ENCODE results near the gene NDUFS2.
"Not testable (repeated sequence)": the region's sequence is repeated elsewhere in the genome, so short reads cannot be mapped to it uniquely, and the experiment has no call there.

The NDUFS2 gene

DNA sequence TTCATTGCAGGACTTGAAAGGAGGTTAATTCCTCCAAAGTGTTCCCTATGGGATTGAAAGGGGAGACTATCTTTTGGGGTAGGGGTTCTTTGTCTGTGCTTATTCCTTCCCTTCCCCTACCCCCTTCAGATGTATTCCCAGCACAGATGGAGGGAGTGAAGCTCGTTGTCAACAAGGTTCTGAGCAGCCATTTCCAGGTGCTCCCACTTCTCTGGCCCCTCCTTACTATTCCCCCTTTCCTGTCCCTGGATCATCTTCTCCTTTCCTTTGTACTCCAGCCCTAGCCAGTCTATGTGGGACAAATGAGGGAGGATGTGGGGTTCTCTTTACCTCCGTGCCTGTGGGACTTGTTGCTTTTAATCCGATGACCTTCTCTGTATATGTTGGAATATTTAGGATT, 24.6 kb downstream of the NDUFS2 start:
- peaks cover 9% of the 10 kb centered on the region for H3K4me1 ChIP-seq (ENCODE audit: control insufficient read depth, insufficient read depth, low read length)
- H3K27me3 ChIP-seq (ENCODE audit: control insufficient read depth, insufficient read depth, low read length) = no peaks in the 10 kb centered on the region
- H3K4me3 ChIP-seq (ENCODE audit: low read depth, low read length) = peak overlapping the region; percentile 97
- H3K9me3 ChIP-seq (ENCODE audit: control insufficient read depth, insufficient read depth, low read length) = no peaks in the 10 kb centered on the region
- H3K9ac ChIP-seq (ENCODE audit: low read depth, low read length) = no peak overlapping the region
- peaks cover 26% of the 10 kb centered on the region for H3K36me3 ChIP-seq (ENCODE audit: control insufficient read depth, insufficient read depth, low read length)

DNA sequence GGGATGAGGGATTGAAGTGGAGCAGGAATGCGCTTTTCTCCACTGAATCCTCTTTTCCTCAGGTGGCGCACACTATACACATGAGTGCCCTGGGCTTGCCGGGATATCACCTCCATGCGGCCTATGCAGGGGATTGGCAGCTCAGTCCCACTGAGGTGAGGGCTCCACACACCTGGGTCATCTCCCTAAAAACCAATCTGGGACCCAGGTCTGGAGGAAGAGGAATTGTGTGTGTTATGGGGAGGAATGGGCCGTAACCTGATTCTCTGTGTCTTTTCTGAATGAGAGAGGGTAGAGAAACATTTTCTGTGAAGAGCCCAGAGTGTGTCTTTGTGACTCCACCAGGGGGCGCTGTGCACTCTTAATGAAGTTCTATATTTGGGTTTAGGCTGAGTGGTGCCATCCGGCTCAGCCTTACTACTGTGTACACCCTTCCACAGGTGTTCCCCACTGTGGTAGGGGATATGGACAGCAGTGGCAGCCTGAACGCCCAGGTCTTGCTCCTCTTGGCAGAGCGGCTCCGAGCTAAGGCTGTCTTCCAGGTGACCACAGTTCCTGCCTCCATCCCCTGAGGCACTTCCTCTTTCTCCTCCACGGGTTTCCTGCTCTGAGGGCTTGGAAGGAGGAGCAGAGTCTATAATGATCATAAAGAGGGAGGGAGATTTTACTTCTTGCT, 25.2 kb downstream of the NDUFS2 start:
- Histone ChIP-seq H3K4me3 (ENCODE audit: low read depth, low read length) (peak overlapping the region; percentile 97), H3K4me1 (ENCODE audit: control insufficient read depth, insufficient read depth, low read length) (peaks cover 9% of the 10 kb centered on the region), H3K9ac (ENCODE audit: low read depth, low read length) (no peak overlapping the region), H3K9me3 (ENCODE audit: control insufficient read depth, insufficient read depth, low read length) (no peaks in the 10 kb centered on the region), H3K36me3 (ENCODE audit: control insufficient read depth, insufficient read depth, low read length) (peaks cover 26% of the 10 kb centered on the region), H3K27me3 (ENCODE audit: control insufficient read depth, insufficient read depth, low read length) (no peaks in the 10 kb centered on the region)

DNA sequence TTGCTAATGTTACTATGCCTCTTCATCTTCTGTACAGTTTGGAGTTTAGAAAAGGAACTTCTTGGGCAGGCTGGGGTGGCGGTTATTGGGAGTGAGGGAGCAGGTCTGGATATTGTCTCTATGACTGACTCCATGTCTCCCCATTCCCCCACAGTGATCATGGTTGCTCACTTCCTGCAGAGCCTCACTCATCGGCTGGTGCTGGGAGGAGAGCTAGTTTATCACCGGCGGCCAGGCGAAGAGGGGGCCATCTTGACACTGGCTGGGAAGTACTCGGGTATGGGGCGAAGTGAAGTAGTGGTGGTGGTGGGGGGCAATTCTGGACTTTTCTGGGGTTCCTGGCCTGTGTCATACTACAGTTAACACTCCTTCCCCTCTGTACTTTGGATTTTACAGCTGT, 25.9 kb downstream of the NDUFS2 start:
- Histone ChIP-seq H3K4me1 (ENCODE audit: control insufficient read depth, insufficient read depth, low read length) (peaks cover 9% of the 10 kb centered on the region), H3K9ac (ENCODE audit: low read depth, low read length) (no peak overlapping the region), H3K4me3 (ENCODE audit: low read depth, low read length) (no peak overlapping the region), H3K27me3 (ENCODE audit: control insufficient read depth, insufficient read depth, low read length) (no peaks in the 10 kb centered on the region), H3K36me3 (ENCODE audit: control insufficient read depth, insufficient read depth, low read length) (peaks cover 26% of the 10 kb centered on the region), H3K9me3 (ENCODE audit: control insufficient read depth, insufficient read depth, low read length) (no peaks in the 10 kb centered on the region)

DNA sequence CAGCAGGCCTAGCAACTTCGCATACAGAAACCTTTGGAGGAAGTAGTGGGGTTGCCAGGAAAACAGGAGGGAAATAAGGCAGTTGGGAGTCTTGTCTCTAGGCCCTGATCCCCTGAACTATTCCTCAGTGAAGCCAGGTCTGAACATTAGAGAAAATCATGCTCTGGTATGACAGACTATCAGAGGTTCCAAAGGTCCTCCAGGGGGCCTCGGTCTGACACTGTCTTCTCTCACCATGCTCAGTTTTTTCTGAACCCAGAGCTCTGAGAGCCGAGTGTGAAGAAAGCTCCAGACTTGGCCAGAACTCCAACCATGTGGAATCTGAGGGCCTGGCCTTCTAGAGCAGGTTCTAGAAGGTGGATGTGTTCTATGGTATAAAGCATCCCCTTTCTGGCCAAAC, 27.7 kb downstream of the NDUFS2 start:
- Histone ChIP-seq H3K9me3 (ENCODE audit: control insufficient read depth, insufficient read depth, low read length) (no peaks in the 10 kb centered on the region), H3K9ac (ENCODE audit: low read depth, low read length) (no peak overlapping the region), H3K4me1 (ENCODE audit: control insufficient read depth, insufficient read depth, low read length) (peaks cover 7% of the 10 kb centered on the region), H3K27me3 (ENCODE audit: control insufficient read depth, insufficient read depth, low read length) (no peaks in the 10 kb centered on the region), H3K4me3 (ENCODE audit: low read depth, low read length) (no peak overlapping the region), H3K36me3 (ENCODE audit: control insufficient read depth, insufficient read depth, low read length) (peaks cover 26% of the 10 kb centered on the region)

DNA sequence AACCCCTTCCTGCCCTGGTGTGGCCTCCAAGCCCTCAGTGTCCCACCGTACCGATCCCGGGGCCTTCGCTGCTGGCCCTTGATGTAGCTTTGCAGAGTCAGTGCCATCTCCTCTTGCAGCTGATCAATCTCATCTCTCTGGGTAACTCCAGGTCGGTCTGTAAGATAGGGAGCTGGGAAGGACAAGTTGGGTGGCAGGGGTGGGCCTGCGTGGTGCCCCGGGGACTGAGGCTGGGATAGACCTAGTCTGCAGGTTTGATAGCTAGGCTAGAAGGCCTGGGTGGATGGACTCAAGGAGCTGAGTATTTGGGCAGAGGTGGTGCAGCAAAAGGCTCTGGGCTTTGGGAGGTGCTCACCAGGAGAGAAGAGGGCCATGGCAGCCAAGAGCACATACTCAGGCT, 28.6 kb downstream of the NDUFS2 start:
- Histone ChIP-seq H3K9me3 (ENCODE audit: control insufficient read depth, insufficient read depth, low read length) (no peaks in the 10 kb centered on the region), H3K36me3 (ENCODE audit: control insufficient read depth, insufficient read depth, low read length) (peaks cover 26% of the 10 kb centered on the region), H3K27me3 (ENCODE audit: control insufficient read depth, insufficient read depth, low read length) (no peaks in the 10 kb centered on the region), H3K9ac (ENCODE audit: low read depth, low read length) (no peak overlapping the region), H3K4me1 (ENCODE audit: control insufficient read depth, insufficient read depth, low read length) (peaks cover 7% of the 10 kb centered on the region), H3K4me3 (ENCODE audit: low read depth, low read length) (no peak overlapping the region)

DNA sequence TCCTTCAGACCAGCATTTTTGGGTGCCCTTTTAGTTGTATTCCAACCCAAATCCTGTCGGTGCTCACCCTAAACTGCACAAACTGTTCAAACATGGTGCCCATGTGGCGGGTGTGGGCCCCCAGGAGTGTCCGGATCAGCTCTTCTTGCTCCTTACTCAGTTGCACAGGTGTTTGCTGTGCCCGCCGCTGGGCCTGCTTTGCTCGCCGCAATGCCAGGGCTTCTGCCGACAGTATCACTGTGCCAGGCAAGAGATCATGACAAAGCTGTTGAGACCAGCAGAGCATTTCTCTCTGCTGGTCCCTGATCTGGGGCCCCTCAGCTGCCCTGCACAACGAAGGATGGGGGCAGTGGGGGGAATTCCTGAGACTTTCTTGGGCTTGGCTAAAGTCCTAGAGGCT, 30.9 kb downstream of the NDUFS2 start:
- no peaks in the 10 kb centered on the region for H3K4me1 ChIP-seq (ENCODE audit: control insufficient read depth, insufficient read depth, low read length)
- H3K4me3 ChIP-seq (ENCODE audit: low read depth, low read length) = no peak overlapping the region
- no peak overlapping the region for H3K9ac ChIP-seq (ENCODE audit: low read depth, low read length)
- peaks cover 26% of the 10 kb centered on the region for H3K36me3 ChIP-seq (ENCODE audit: control insufficient read depth, insufficient read depth, low read length)
- H3K9me3 ChIP-seq (ENCODE audit: control insufficient read depth, insufficient read depth, low read length) = no peaks in the 10 kb centered on the region
- no peaks in the 10 kb centered on the region for H3K27me3 ChIP-seq (ENCODE audit: control insufficient read depth, insufficient read depth, low read length)

DNA sequence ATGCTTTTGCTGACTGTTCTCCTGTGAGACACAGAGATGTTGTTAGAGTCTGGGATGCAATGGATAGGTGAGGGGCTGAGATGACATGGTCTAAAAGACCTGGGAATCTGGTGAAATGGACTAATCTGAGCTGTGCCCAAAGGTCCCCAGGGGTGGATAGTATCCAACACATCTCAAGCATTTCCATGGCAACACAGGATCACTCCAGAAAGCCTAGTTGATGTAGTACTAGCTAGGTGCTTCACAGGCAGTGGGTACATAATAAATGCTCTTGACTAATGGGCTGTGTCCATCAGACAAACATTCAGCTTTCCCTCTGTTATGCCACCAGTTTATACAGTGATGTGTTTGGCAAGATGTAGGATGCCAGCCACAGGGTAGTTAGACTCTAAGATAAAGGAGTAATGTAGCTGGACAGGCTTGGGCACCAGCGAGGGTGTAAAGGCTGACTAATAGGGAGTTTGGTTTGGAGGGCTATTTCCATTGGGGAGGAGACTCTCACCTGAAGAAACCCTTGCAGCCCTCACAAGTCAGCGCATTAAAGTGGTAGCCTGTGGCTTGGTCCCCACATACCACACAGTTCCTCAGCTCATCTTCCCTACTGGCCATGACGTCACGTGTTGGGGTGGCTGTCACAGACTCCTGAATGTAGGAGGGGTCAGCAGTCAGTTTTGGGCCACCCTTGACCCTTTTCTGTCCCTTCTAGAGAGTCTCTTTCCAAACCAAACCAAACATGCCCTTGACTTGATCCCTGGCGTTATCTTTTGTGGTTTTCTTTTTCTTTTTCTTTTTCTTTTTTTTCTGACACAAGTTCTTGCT, 34.0 kb downstream of the NDUFS2 start:
- no peaks in the 10 kb centered on the region for H3K27me3 ChIP-seq (ENCODE audit: control insufficient read depth, insufficient read depth, low read length)
- H3K9me3 ChIP-seq (ENCODE audit: control insufficient read depth, insufficient read depth, low read length) = no peaks in the 10 kb centered on the region
- no peaks in the 10 kb centered on the region for H3K4me1 ChIP-seq (ENCODE audit: control insufficient read depth, insufficient read depth, low read length)
- H3K9ac ChIP-seq (ENCODE audit: low read depth, low read length) = no peak overlapping the region
- no peak overlapping the region for H3K4me3 ChIP-seq (ENCODE audit: low read depth, low read length)
- H3K36me3 ChIP-seq (ENCODE audit: control insufficient read depth, insufficient read depth, low read length) = no peaks in the 10 kb centered on the region

DNA sequence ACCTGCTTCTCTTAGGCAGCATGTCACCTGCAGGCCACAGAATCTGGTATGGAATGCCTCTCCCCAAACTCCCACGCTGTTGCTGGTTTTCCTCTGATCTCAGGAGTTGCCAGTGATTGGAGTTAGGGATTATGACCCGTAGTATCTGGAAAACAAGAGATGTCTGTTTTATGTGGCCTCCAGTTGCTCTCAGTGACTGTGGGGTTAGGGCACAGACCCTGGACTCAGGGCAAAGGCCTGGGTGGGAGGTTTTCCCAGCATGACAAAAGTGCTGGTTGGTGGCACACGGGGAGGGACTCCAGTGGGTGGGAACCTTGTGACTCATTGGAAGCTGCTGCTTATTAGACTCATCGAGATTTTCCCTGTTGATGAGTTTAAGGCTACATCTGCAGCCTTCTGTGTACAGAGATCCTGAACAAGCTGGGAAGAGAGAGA, 35.9 kb downstream of the NDUFS2 start, which contains the start of gene NR1I3:
NR1I3 (minus strand) TSS at position 165 of the 435 bp plus-strand sequence. CDS start 1,638 bp downstream, outside the sequence.
- no peaks in the 10 kb centered on the region for H3K9me3 ChIP-seq (ENCODE audit: control insufficient read depth, insufficient read depth, low read length)
- H3K4me1 ChIP-seq (ENCODE audit: control insufficient read depth, insufficient read depth, low read length) = no peaks in the 10 kb centered on the region
- H3K27me3 ChIP-seq (ENCODE audit: control insufficient read depth, insufficient read depth, low read length) = no peaks in the 10 kb centered on the region
- H3K9ac ChIP-seq (ENCODE audit: low read depth, low read length) = no peak within 1 kb of the TSS
- no peak within 1 kb of the TSS for H3K4me3 ChIP-seq (ENCODE audit: low read depth, low read length)
- H3K36me3 ChIP-seq (ENCODE audit: control insufficient read depth, insufficient read depth, low read length) = no peaks in the 10 kb centered on the region

DNA sequence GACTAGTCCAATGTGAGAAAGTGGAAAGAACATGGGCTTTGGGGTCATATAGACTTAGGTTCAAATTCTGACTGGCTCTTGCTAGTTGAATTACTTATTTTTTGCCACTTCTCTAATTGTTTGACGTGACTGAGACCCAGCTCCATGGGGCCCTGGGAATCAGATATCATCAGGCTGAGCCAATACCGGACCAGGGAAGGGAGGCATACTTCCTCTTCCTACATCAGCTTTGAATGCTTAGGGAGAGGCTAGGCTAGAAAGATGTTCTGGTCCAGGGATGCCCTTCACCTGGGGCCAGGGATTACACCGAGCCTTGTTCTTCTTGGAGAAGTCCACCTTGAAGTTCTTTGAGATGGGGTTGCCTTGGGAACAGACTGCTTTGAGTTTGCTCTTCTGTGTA, 39.5 kb downstream of the NDUFS2 start:
- no peak overlapping the region for H3K4me3 ChIP-seq (ENCODE audit: low read depth, low read length)
- no peak overlapping the region for H3K9ac ChIP-seq (ENCODE audit: low read depth, low read length)
- no peaks in the 10 kb centered on the region for H3K4me1 ChIP-seq (ENCODE audit: control insufficient read depth, insufficient read depth, low read length)
- no peaks in the 10 kb centered on the region for H3K9me3 ChIP-seq (ENCODE audit: control insufficient read depth, insufficient read depth, low read length)
- no peaks in the 10 kb centered on the region for H3K27me3 ChIP-seq (ENCODE audit: control insufficient read depth, insufficient read depth, low read length)
- H3K36me3 ChIP-seq (ENCODE audit: control insufficient read depth, insufficient read depth, low read length) = no peaks in the 10 kb centered on the region

DNA sequence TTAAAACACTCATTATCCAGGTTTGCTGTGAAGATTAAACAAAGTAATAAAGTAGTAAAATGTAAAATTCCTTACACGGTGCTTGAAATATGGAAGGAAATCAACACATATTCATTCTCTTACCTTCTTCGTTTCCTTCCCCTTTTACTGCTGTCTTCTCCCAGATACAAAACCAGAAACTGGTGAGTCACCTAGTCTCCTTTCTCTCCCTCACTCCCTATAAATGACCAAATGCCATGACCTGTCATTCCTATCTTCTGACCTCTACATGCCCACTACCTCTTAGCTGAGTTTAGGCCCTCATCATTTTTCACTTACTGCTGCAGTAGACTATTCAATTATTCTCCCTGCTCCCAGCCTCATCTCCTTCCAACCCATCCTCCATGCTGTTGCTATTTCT, 40.1 kb downstream of the NDUFS2 start:
- no peaks in the 10 kb centered on the region for H3K4me1 ChIP-seq (ENCODE audit: control insufficient read depth, insufficient read depth, low read length)
- no peak overlapping the region for H3K4me3 ChIP-seq (ENCODE audit: low read depth, low read length)
- H3K9ac ChIP-seq (ENCODE audit: low read depth, low read length) = no peak overlapping the region
- H3K9me3 ChIP-seq (ENCODE audit: control insufficient read depth, insufficient read depth, low read length) = no peaks in the 10 kb centered on the region
- no peaks in the 10 kb centered on the region for H3K36me3 ChIP-seq (ENCODE audit: control insufficient read depth, insufficient read depth, low read length)
- H3K27me3 ChIP-seq (ENCODE audit: control insufficient read depth, insufficient read depth, low read length) = no peaks in the 10 kb centered on the region

DNA sequence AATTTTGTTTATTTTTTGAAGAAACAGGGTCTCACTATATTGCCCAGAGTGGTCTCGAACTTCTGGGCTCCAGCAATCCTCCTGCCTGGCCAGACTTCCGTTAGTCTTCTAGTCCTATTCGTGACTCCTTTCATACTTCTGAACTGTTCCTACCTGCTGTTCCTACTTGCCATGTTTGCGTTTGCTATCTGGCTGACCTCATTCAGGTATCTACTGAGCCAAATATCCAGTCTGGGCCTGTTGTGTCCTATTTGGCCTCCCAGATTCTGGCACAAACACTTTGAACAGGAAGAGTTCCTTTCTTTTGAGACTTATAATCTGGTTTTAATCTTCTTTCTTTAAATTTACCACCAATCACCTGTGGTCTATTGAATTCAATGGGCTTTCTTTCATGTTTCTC, 42.7 kb downstream of the NDUFS2 start:
- Histone ChIP-seq H3K4me3 (ENCODE audit: low read depth, low read length) (no peak overlapping the region), H3K9me3 (ENCODE audit: control insufficient read depth, insufficient read depth, low read length) (no peaks in the 10 kb centered on the region), H3K27me3 (ENCODE audit: control insufficient read depth, insufficient read depth, low read length) (no peaks in the 10 kb centered on the region), H3K9ac (ENCODE audit: low read depth, low read length) (no peak overlapping the region), H3K36me3 (ENCODE audit: control insufficient read depth, insufficient read depth, low read length) (no peaks in the 10 kb centered on the region), H3K4me1 (ENCODE audit: control insufficient read depth, insufficient read depth, low read length) (no peaks in the 10 kb centered on the region)

DNA sequence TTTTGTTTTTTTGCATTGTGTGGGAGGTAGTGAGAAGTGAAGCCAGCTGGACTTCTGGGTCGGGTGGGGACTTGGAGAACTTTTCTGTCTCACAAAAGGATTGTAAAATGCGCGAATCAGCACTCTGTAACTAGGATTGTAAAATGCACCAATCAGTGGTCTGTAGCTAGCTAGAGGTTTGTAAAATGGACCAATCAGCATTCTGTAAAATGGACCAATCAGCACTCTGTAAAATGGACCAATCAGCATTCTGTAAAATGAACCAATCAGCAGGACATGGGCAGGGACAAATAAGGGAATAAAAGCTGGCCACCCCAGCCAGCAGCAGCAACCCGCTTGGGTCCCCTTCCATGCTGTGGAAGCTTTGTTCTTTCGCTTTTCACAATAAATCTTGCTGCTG, 47.9 kb downstream of the NDUFS2 start:
- H3K27me3 ChIP-seq (ENCODE audit: control insufficient read depth, insufficient read depth, low read length); H3K4me1 ChIP-seq (ENCODE audit: control insufficient read depth, insufficient read depth, low read length); H3K9ac ChIP-seq (ENCODE audit: low read depth, low read length); H3K36me3 ChIP-seq (ENCODE audit: control insufficient read depth, insufficient read depth, low read length); H3K9me3 ChIP-seq (ENCODE audit: control insufficient read depth, insufficient read depth, low read length); H3K4me3 ChIP-seq (ENCODE audit: low read depth, low read length): not testable (repeated sequence)
